Epidermal melanocyte (primary cell): ENCODE measurements around the gene CYP26B1.

Experiments
- DNase-seq: peaks from one replicate; pipeline ENCODE4 v3.0.0; 2011; ENCODE audit warnings: low spot score; ENCODE audit not compliant: insufficient read length

CYP26B1 gene, protein sequence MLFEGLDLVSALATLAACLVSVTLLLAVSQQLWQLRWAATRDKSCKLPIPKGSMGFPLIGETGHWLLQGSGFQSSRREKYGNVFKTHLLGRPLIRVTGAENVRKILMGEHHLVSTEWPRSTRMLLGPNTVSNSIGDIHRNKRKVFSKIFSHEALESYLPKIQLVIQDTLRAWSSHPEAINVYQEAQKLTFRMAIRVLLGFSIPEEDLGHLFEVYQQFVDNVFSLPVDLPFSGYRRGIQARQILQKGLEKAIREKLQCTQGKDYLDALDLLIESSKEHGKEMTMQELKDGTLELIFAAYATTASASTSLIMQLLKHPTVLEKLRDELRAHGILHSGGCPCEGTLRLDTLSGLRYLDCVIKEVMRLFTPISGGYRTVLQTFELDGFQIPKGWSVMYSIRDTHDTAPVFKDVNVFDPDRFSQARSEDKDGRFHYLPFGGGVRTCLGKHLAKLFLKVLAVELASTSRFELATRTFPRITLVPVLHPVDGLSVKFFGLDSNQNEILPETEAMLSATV

DNA sequence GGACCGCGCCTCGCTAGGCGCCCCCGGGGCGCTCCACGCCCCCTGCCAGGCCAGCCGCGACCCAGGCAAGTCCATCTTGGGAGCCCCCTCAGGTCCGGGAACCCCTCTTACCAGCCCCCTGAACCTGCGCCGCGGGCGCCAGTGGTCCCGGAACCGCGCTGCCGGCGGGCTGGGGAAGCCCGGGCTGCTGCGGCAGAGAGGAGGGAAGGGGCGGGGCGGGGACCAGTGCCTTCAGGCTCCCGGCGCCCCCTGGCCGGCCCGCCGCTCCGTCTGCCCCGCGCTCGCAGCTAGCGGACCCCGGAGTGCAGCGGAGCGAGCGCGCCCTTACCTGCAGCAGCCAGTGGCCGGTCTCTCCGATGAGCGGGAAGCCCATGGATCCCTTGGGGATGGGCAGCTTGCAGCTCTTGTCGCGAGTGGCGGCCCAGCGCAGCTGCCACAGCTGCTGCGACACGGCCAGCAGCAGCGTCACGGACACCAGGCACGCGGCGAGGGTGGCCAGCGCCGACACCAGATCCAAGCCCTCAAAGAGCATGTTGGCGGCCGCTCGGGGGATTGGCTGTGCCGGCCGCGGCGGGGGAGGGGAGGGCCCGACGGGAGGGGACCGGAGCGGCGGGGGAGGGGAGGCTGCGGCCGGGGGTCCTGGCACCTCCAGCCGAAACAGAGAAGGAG is at the start of gene CYP26B1:
CYP26B1 (minus strand) TSS at position 560 of the 669 bp plus-strand sequence; CDS start at position 532, 28 bp downstream.
- DNase-seq, result no peak

DNA sequence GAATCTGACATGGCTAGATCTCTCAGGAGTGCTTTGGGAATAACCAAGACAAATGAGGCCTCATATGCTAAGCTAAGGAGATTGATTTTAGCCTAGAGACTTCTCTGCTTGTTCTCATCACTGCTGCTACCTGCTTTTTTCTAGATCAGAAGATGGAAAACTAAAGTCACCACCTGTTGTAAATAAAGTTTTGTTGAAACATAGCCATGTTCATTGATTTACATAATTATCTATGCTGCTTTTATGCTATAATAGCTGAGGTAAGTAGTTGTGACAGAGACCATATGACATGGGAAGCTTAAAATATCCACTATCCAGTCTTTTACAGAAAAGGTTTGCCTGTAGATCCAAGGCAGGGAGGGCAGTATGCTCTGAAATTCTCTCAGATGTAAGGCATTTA is 46.1 kb upstream of the CYP26B1 start:
- DNase-seq, result no peak

DNA sequence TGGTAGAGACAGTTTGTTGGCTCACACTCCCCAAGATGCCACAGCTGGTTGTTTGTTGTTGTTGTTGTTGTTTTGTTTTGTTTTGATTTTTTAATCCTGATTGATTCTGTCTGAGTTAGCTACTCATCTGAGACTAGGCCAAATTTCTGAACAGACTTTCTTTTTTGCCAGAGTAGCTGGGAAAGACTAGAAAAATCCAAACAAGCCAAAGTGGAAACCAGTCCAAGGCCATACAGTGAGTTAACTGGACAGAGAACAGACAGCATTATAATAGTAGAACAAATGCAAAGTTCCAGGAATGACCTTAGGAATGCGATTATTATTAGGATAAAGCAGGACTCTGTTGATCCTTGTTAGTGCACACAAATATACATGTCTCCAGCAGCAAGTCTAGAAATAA is 43.8 kb upstream of the CYP26B1 start:
- DNase-seq, result no peak

DNA sequence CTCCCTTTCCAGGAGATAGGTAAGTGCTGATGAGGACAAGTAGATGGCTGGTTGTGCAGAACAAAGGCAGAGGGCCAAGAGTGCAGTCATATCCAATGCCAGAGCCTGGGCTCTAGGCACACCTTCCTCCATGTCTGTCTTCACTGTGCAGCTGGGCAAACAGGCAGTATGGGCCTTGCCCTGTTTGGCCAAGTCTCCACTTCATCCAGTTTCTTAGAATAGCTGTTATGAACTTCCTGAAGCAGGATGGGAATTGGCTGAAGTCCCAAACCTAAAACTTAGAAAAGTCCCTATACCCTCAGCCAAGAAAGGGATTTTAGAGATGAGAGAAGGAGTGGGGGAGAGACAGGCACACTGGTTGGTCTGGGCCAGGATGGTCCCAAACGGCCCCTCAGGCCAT is 37.5 kb upstream of the CYP26B1 start:
- no peak for DNase-seq

DNA sequence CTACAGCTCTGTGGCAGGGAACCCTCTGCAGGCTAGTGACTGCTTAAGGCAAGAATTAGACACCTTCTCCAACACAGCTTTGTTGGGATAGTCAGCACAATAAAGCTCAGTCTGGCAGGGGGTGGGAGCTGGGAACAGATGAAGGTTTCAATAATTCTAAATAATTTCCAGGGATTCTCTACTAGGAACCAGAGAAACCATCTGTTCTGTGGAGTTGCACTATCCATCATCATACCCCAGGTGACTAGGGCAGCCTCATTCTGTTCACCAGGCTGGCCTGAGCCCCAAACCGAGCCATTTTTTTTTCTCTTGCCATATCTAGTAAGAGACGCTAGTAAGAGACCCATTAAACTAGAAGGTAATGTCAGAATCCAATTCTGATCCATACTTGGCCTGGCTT is 35.8 kb upstream of the CYP26B1 start:
- no peak for DNase-seq

DNA sequence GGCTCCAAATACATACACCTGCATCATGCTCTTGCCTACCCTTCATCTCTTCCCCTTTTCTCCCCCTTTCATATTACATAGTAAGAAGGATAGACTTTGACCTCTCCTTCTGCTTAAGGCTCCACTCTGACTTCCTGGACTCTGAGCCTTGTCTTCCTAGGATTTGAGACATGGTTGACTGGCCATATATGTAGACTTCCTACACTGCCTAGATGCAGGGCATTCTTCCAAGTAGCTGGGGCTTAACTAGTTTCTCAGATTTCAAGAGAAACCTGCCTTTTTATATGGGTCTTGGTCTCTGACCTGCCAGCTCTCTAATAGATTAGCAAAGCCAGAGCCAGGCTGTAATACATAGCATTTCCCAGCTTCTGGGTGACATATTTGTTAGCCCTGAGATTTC is 35.4 kb upstream of the CYP26B1 start:
- no peak for DNase-seq

DNA sequence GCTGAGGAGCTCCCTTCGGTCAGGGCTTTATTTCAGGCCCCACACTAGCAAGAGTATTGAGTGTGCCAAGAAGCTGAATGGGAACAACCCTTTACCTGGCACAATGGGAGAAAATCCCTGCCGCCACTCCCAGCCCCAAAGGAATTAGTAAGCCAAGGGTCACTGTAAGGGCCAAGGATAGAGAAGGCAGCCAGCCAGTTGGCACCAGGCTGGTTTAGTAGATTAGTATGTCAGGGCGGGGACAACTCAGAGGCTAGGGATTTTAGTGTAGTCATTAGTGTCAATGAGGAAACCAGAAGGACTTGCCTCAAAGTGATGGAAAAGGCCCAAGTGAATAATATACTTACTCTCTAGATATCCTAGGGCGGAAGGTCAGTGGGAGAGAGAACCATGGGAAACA is 34.9 kb upstream of the CYP26B1 start:
- no peak for DNase-seq

DNA sequence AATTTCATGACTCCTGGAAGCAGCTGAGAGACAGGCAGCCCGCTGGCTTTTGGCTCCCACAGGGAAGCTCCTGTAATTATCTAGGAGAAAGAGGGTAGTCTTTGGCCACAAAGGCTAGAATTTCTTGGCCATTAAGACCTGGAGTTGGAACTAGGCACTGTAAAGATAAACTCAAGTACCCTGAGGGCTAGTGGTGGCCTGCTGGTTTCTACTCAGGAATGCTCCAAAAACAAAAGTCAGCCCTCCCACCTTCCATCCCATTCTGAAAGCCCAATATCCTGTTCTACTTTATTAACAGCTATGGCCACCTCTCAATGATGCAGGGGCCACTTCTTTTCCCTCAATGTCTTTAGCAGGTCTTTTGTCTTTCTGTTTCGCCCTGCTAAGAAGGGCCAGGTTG is 34.0 kb upstream of the CYP26B1 start:
- DNase-seq, result no peak

DNA sequence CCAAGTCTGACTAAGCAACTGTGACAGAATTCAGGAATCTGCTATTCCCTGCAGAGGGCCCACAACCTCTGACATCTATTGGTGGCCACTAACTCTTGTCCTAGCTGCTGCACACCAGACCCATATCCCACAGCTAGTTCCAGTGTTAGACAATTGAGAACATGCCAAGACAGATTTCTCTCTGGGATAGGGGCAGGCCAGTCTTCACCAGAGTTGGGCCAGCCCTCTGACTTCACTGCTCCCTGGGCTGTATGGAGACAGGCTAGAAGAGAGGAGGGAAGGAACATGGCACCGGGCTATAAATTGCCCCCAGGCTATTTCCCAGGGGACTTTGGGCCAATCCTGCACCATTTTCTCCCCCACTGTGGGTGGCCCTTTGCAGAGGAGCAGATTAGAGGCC is 32.7 kb upstream of the CYP26B1 start:
- DNase-seq, result no peak

DNA sequence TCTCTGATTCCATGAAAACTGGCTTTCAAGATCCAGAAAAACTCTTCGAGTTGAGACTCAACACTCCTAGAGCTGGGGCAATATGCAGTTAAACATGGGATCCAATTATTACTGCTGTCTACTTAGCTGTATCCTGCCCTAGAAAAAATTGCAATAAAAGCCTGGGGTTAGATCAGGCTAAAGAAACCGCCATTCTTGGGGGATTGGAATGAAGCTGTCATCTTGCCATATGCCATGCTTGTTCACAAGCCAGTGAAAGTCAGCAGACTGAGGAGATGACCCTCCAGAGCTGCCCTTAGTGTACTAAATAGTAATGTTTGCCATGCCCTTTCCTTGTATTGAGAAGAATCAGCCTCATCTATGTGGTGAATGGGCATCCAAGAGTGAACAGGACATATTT is 30.9 kb upstream of the CYP26B1 start:
- no peak for DNase-seq

DNA sequence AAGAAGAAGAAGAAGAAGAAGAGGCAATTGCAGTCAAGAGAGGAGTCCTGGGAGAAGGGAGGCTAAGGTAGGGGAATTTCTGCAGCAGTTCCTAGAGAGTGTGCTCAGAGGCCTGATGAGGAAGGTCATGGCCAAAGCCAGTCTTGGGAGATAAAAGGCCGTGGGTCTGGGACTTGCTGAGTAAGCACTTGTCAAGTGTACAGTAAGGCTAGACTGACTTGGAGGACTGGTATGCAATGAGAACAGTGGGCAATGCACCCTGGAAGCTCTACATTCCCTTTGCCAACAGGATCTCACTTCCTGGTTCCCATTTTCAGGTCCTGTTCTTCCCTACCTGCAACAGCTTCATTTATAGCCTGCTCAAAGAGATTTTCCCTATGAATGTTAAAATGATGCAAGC is 28.6 kb upstream of the CYP26B1 start:
- no peak for DNase-seq

DNA sequence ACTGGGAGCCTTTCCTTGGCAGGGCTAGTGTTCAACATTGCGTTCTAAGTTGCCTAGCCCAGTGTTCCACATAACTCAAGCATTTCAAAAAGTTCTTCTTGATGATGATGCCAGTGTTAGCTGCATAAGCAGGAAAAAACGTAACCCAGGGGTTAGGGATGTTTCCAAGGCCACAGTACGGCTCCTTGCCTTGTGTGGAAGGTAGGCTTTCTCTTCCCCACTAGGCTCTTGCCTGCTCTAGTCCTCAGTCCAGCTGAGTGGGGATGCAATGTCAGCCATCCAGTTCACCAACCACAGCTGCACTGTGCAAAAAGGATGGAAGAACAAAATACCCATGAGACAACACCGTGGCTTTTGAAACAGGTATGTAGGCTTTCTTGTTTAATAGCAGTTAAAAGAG is 28.0 kb upstream of the CYP26B1 start:
- no peak for DNase-seq

DNA sequence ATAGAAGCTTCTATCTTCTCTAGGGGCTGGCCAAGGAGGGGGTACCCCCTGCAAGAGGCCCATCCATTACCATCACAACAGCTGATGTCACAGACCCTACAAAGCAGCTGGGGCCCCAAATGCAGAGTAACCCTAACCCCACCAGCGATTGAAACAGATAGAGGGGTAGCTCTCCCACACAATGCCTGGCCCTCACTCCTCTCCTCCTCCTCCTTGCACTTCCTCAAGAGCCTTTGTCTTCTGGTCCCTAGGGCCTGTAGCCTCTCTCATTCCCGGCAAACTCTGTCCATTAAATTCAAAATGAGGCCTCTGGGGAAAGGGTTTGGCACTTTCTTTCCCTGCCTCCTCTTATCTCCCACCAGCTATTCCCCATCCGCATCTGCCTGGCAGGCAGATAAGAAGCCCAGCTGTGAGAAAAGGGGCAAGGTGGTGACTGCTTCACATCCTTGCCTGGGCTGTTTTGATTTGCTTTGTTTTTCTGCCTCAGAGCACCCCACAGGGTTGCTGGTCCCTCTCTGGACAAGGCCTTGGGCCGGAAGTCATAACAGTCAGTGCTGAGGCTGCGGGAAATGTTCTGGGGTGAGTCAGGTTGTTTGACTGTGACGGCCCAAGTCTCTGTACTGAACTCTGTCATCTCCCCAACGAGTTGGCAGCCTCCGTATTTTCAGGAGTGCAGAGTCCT is 26.1 kb upstream of the CYP26B1 start:
- DNase-seq, result no peak

DNA sequence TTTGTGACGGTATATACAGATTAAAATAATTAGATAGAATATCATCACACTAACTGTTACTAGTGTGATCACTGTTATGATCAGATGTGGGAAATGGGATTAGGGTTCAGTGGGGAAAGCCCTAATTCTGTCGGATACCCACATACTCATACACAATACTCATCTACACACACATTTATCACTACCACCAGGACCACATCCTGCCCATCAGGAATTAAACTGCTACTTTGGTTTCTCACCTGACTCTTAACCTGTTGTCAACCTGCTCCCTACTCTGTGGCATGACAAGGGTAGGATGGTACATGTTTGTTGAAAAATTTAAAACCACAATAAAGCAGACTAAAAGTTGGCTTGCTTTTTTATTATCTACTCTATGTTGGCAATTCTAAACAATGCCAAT is 24.8 kb upstream of the CYP26B1 start:
- DNase-seq, result no peak

DNA sequence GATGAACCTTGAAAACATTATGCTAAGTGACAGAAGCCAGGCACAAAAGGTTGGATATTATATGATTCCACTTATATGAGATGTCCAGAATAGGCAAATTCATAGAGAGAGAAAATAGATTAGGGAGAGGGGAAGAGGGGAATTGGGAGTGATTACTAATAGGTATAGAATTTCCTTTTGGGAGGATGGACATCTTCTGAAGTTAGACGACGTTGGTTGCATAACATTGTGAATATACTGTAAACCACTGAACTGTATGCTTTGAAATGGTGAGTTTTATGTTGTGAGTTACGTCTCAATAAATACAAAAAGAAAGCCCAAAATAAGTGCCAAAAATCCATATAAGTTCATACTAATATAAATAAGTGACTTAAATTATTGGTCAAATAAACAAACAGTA is 18.6 kb upstream of the CYP26B1 start:
- DNase-seq, result no peak

DNA sequence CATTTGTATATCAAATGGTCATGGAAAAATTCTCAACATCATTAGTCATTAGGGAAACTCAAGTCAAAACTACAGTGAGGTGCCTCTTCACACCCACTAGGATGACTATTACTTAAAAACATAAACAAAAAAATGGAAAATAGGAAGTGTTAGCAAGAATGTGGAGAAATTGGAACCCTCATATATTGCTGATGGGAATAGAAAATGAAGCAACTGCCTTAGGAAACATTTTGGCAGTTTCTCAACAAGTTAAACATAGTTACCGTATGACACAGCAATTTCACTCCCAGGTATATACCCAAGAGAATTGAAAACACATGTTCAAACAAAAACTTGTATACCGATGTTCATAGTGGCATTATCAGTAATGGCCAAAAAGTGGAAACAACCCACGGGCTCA is 18.1 kb upstream of the CYP26B1 start:
- DNase-seq, result no peak

DNA sequence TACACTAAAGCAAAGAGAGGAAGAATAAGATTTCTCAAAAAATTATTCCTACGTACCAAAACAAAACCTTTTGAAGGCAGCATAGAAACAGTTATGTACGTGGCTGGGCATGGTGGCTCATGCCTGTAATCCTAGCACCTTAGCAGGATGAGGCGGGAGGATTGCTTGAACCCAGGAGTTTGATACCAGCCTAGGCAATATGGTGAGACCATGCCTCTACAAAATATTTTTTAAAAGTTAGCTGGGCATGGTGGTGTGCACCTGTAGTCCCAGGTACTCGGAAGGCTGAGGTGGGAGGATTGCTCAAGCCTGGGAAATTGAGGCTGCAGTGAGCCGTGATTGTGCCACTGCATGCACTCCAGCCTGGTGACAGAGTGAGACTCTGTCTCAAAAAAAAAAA is 14.9 kb upstream of the CYP26B1 start:
- DNase-seq, result no peak

DNA sequence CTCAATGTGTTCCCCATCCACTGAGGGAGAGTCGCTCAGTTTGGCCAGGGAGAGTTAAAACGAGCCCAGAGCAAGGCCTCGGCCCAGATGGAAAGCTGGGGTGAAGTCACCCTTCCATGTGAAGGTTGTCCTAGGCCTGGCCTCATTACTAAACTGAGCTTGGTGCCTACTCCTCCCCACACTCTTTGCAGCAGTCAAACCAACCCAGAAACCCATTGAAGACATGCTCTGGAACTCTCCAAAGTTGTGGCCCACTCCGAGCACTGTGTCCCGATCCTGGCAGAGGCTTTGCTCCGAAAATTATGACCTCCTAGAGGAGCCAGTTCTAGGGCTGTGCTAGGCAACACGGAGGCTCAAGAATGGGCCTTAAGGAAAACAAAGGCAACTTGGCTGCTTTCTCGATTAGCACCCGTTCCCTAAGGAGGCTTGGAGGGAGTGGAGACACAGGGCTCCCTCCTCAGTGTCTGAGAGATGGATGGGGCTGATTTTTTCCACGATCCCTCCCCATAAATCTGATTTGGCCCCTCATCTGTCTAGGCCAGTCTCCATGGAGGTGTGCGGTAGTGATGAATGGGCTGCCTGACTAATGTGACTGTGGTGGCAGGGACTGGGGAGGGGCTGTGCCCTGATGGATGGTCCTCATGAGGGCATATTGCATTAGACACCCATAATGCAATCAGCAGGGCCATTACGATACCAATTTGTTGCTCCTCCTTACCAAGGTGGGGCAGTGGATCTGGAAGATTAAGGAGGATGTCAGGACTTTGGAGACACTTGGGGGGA is 11.7 kb upstream of the CYP26B1 start:
- DNase-seq, result no peak

DNA sequence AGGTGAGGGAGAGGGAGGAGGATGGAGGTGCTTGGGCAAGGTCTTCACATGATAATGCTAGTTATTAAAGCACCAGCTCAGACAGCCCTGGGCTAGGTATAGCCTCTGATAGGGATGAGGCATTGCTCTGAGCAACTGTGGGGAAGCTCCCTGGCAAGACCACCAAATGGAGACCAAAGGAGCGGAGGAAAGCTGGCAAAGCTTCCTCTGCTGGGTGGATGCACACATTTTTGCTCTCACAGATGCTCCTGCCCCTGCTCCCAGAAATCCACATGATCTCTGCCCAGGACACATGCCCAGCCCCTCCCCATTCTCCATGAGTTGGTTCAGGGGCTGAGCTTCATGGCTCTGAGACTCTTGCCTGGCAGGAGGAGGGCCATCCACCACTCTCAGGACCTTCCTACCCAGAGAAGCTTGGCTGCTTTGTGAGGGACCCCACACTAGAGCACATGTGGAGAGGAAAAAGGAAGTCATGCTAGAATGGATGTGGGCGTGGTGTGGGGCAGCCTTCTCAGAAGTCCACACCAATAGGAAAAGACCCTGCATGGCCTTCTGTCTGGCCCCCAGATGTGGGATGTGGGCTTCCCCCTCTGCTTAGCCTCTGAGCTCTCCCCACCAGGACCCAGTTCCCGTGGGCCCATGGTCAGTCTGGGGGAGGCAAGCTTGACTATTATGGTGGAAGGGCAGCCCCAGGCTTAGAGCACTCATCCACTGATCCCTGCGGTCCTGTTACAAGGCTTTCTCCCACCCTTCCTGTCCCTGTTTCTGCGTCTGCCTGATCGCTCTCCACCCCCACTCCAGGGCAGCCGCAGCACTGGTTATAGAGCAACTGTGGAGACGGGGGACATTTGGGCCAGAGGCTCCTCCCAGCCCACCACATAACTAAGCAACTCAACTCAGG is 10.5 kb upstream of the CYP26B1 start:
- no peak for DNase-seq

DNA sequence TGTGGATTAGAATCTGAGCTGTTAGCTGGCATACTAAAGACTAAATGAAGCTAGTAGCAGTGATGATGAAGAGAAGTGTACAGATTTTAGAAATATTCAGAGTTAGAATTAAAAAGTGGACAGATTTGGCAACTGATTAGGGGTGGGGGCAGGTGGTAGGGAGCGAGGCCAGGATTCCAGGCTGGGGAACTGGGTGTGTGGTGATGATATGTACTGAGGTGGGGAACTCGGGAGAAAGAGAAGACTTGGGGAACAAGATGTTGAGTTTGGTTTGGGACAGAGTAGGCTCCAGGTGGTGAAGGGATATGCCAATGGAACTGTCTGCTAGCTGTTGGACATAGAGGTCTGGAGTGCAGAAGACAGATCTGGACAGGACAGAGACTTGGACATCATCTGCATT is 9.2 kb upstream of the CYP26B1 start:
- DNase-seq, result no peak

DNA sequence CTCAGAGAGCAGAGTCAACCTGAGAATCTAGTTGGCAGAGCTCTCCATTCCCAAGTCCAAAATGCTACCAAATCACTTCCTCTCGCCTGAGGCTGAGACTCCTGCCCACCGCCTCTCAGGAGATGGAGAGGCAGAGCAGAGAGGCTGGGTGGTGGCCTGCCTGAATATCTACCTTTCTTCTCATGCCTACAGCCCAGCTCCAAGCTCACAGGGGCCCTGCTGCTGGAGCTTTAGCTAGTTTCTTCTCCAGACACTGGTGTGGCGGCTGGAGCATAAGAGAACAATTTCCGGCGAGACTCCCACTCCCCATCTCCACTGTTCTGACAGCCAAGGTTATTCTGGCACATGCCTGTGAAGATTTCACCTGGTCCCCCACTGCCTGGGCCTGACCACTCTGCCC is 8.1 kb upstream of the CYP26B1 start:
- no peak for DNase-seq
